H1 (cell line): ENCODE results near the gene MECR. TPM values are rescaled to one million over a fixed set of nuclear protein-coding genes. Genes with fewer than 3 reads are reported as not detected.
A peak's percentile ranks its signal among the peaks of the same experiment; 100 is the strongest.

Experiments used
- CTCF ChIA-PET: fragments of 300-600 bp; sonication (Branson Sonifier 250); formaldehyde crosslinking; loops from one replicate; lab custom pipeline; 2021; ENCODE audit not compliant: partially characterized antibody; lab: Charles Lee
- POLR2A ChIA-PET: fragments of 300-600 bp; sonication (Branson Sonifier 250); formaldehyde crosslinking; loops from one replicate; lab custom pipeline; 2021; ENCODE audit warnings: inconsistent platforms; ENCODE audit not compliant: partially characterized antibody; lab: Charles Lee
- DNase-seq, 2 experiments: peaks; one replicate each; pipeline versions ENCODE4 v3.0.0 to v3.0.0-alpha.2; 2010 to 2022; ENCODE audit warnings: low spot score in 2 of 2, low read depth in 1 of 2, mixed read lengths in 1 of 2
- FAIRE-seq: peaks from 2 replicates; lab custom pipeline; 2011; peaks lifted over from hg19 to GRCh38; lab: Jason Lieb, UNC
- H2AFZ ChIP-seq: 2 replicates; pipeline ENCODE4 v1.8.1; 2012; ENCODE audit warnings: low read length, inconsistent platforms
- H2AK5ac ChIP-seq: 2 replicates; pipeline ENCODE4 v1.6.1; 2013; ENCODE audit warnings: low read depth, low read length
- H2BK120ac ChIP-seq: replicated peaks from 2 replicates; pipeline ENCODE3; 2013; ENCODE audit warnings: low read depth, low read length, inconsistent platforms
- H2BK12ac ChIP-seq: 2 replicates; pipeline ENCODE4 v1.6.1; 2013; ENCODE audit warnings: low read depth, low read length
- H2BK15ac ChIP-seq: 2 replicates; pipeline ENCODE4 v1.6.1; 2013; ENCODE audit warnings: low read length
- H2BK20ac ChIP-seq: 2 replicates; pipeline ENCODE4 v1.6.1; 2013; ENCODE audit warnings: low read length
- H2BK5ac ChIP-seq: 2 replicates; pipeline ENCODE4 v1.6.1; 2013; ENCODE audit warnings: low read depth, low read length
- H3K14ac ChIP-seq: 2 replicates; pipeline ENCODE4 v1.6.1; 2013; ENCODE audit warnings: inconsistent platforms; ENCODE audit not compliant: insufficient read length
- H3K18ac ChIP-seq: 2 replicates; pipeline ENCODE4 v1.6.1; 2013; ENCODE audit warnings: low read length; ENCODE audit errors: extremely low read depth
- H3K23ac ChIP-seq: 2 replicates; pipeline ENCODE4 v1.6.1; 2013; ENCODE audit warnings: inconsistent platforms; ENCODE audit not compliant: insufficient read length
- H3K23me2 ChIP-seq: 2 replicates; pipeline ENCODE4 v1.6.1; 2013; ENCODE audit warnings: low read depth, low read length
- H3K27ac ChIP-seq: 2 replicates; pipeline ENCODE4 v1.6.1; 2011; ENCODE audit warnings: low read depth, low read length, inconsistent platforms
- H3K27me3 ChIP-seq, 4 experiments: replicated peaks in 1 of 4; 1 replicate in 1 of 4; 2 replicates in 3 of 4; pipeline versions ENCODE4 v1.6.1 to v1.8.1; 2011 to 2013; ENCODE audit warnings: low read length in 3 of 4, mild to moderate bottlenecking in 3 of 4, inconsistent platforms in 2 of 4, mixed read lengths in 2 of 4, moderate library complexity in 1 of 4; ENCODE audit not compliant: control insufficient read depth in 3 of 4, insufficient read depth in 3 of 4; ENCODE audit errors: extremely low read depth in 1 of 4
- H3K36me3 ChIP-seq, 4 experiments: 2 replicates each; pipeline versions ENCODE4 v1.6.1 to v1.8.1; 2011 to 2013; ENCODE audit warnings: mild to moderate bottlenecking in 4 of 4, low read length in 3 of 4, moderate library complexity in 2 of 4, control low read depth in 1 of 4, inconsistent platforms in 1 of 4; ENCODE audit not compliant: insufficient read depth in 4 of 4, control insufficient read depth in 2 of 4
- H3K4ac ChIP-seq: replicated peaks from 2 replicates; pipeline ENCODE3; 2013; ENCODE audit warnings: low read length, low read depth, mixed read lengths, inconsistent platforms; ENCODE audit not compliant: insufficient read length
- H3K4me1 ChIP-seq, 4 experiments: replicated peaks in 1 of 4; 1 replicate in 1 of 4; 2 replicates in 3 of 4; pipeline versions ENCODE4 v1.6.1 to v1.8.1; 2011 to 2013; ENCODE audit warnings: low read length in 3 of 4, inconsistent platforms in 2 of 4, mixed read lengths in 1 of 4; ENCODE audit not compliant: insufficient read depth in 4 of 4, control insufficient read depth in 3 of 4
- H3K4me2 ChIP-seq, 2 experiments: 2 replicates each; pipeline versions ENCODE4 v1.6.1 to v1.8.1; 2011 to 2013; ENCODE audit warnings: low read depth in 2 of 2, low read length in 2 of 2, control low read depth in 1 of 2, inconsistent platforms in 1 of 2, mild to moderate bottlenecking in 1 of 2; ENCODE audit not compliant: insufficient read depth in 1 of 2
- H3K4me3 ChIP-seq, 4 experiments: fragments of 200-600, 300-600 bp in 1 of 4; sonication (generic), shearing (Covaris generic), sonication (Bioruptor Twin) in 1 of 4; 2 replicates each; pipeline versions ENCODE4 v1.5.1 to v1.8.1; 2011 to 2016; ENCODE audit warnings: low read length in 4 of 4, low read depth in 3 of 4, control low read depth in 2 of 4, inconsistent platforms in 2 of 4, mild to moderate bottlenecking in 2 of 4, mixed read lengths in 1 of 4, moderate library complexity in 1 of 4; ENCODE audit not compliant: insufficient read depth in 2 of 4; ENCODE audit errors: extremely low read depth in 1 of 4
- H3K56ac ChIP-seq: replicated peaks from 2 replicates; pipeline ENCODE3; 2013; ENCODE audit warnings: low read depth, mild to moderate bottlenecking, mixed read lengths, low read length, inconsistent platforms; ENCODE audit not compliant: insufficient read length
- H3K79me1 ChIP-seq: 2 replicates; pipeline ENCODE4 v1.6.1; 2013; ENCODE audit warnings: low read depth, low read length, control low read depth
- H3K79me2 ChIP-seq, 2 experiments: 2 replicates each; pipeline versions ENCODE4 v1.6.1 to v1.8.1; 2012 to 2013; ENCODE audit warnings: low read length in 2 of 2, mild to moderate bottlenecking in 2 of 2, inconsistent platforms in 1 of 2; ENCODE audit not compliant: insufficient read depth in 2 of 2, control insufficient read depth in 1 of 2
- H3K9ac ChIP-seq, 4 experiments: replicated peaks in 1 of 4; 1 replicate in 1 of 4; 2 replicates in 3 of 4; pipeline versions ENCODE4 v1.6.1 to v1.8.1; 2011 to 2013; ENCODE audit warnings: low read depth in 3 of 4, low read length in 3 of 4, control low read depth in 2 of 4, mild to moderate bottlenecking in 2 of 4, moderate library complexity in 2 of 4, inconsistent platforms in 1 of 4; ENCODE audit errors: extremely low read depth in 1 of 4
- H3K9me3 ChIP-seq, 2 experiments: 2 replicates each; pipeline versions ENCODE4 v1.6.1 to v1.8.1; 2012 to 2013; ENCODE audit warnings: mild to moderate bottlenecking in 2 of 2, moderate library complexity in 2 of 2, control low read depth in 1 of 2, inconsistent platforms in 1 of 2, low read depth in 1 of 2, low read length in 1 of 2, mixed read lengths in 1 of 2; ENCODE audit not compliant: insufficient read depth in 2 of 2
- H4K20me1 ChIP-seq, 2 experiments: replicated peaks in 1 of 2; 2 replicates each; pipeline versions ENCODE3 to v1.8.1; 2011 to 2013; ENCODE audit warnings: inconsistent platforms in 2 of 2, low read length in 2 of 2, mild to moderate bottlenecking in 1 of 2; ENCODE audit not compliant: insufficient read depth in 2 of 2, control insufficient read depth in 1 of 2
- H4K5ac ChIP-seq: 2 replicates; pipeline ENCODE4 v1.6.1; 2013; ENCODE audit warnings: low read length, low read depth, mixed read lengths, inconsistent platforms; ENCODE audit not compliant: insufficient read length
- H4K8ac ChIP-seq: 2 replicates; pipeline ENCODE4 v1.8.0; 2013; ENCODE audit warnings: mild to moderate bottlenecking, moderate library complexity, low read length, inconsistent platforms; ENCODE audit not compliant: insufficient read depth; ENCODE audit errors: extremely low read depth
- H4K91ac ChIP-seq: replicated peaks from 2 replicates; pipeline ENCODE3; 2013; ENCODE audit warnings: low read length, mixed read lengths, inconsistent platforms; ENCODE audit not compliant: insufficient read length
- CBX5 ChIP-seq: fragments of 300-800, 300-1000 bp; sonication (generic); IDR thresholded peaks from 2 replicates; pipeline ENCODE4 v1.7.1; 2016; ENCODE audit warnings: antibody characterized with exemption, low read length, low read depth
- CHD2 ChIP-seq: IDR thresholded peaks from 2 replicates; pipeline ENCODE4 v1.6.1; 2012; ENCODE audit warnings: low read length, improper control_type of control experiment
- CTCF ChIP-seq, 3 experiments: IDR thresholded peaks; 1 replicate in 2 of 3; 2 replicates in 1 of 3; pipeline versions ENCODE4 v1.5.1 to v1.6.1; 2011; ENCODE audit warnings: low read length in 3 of 3, mild to moderate bottlenecking in 3 of 3, inconsistent platforms in 2 of 3, low read depth in 1 of 3, moderate library complexity in 1 of 3; ENCODE audit not compliant: insufficient read depth in 1 of 3; ENCODE audit errors: control extremely low read depth in 1 of 3
- HDAC6 ChIP-seq: IDR thresholded peaks from one replicate; pipeline ENCODE4 v1.7.1; 2012; ENCODE audit warnings: low read depth, mild to moderate bottlenecking, inconsistent platforms, low read length, moderate library complexity
- KDM4A ChIP-seq: IDR thresholded peaks from one replicate; pipeline ENCODE4 v1.7.1; 2012; ENCODE audit warnings: low read depth, mild to moderate bottlenecking, moderate library complexity, low read length, inconsistent platforms; ENCODE audit not compliant: severe bottlenecking
- MAFK ChIP-seq: IDR thresholded peaks from 2 replicates; pipeline ENCODE4 v1.6.1; 2012; ENCODE audit warnings: low read depth, mild to moderate bottlenecking, improper control_type of control experiment, low read length
- TCF12 ChIP-seq: IDR thresholded peaks from 2 replicates; pipeline ENCODE4 v1.6.1; 2011; ENCODE audit warnings: low read depth, mild to moderate bottlenecking, low read length
- ZNF274 ChIP-seq: IDR thresholded peaks from 2 replicates; pipeline ENCODE4 v1.7.0; 2012; ENCODE audit warnings: low read length, borderline replicate concordance; ENCODE audit errors: extremely low read depth
- WGBS, 2 experiments: shearing (Covaris generic) in 1 of 2; methylation state at CpG; one replicate each; pipeline versions ENCODE4 v1.1.6 to v1.1.7; 2013 to 2015; ENCODE audit warnings: low lambda C conversion rate in 2 of 2, mixed read lengths in 2 of 2, inconsistent platforms in 1 of 2, low coverage in 1 of 2, missing lambda C conversion rate in 1 of 2; ENCODE audit not compliant: insufficient replicate concordance in 2 of 2, insufficient coverage in 1 of 2, insufficient read length in 1 of 2; ENCODE audit errors: extremely low coverage in 1 of 2, missing lambda C conversion rate in 1 of 2; 5-methylcytosine and 5-hydroxymethylcytosine counted together
- polyA plus RNA-seq, 7 experiments: library from polyadenylated mRNA; depleted of rRNA in 3 of 7; stranded (reverse) in 5 of 7; unstranded in 2 of 7; fragments of >200 nt in 5 of 7; fragments of 200-250 nt in 2 of 7; gene quantifications; 1 replicate in 5 of 7; 2 replicates in 1 of 7; 4 replicates in 1 of 7; pipeline versions ENCODE4 v1.2.1 to v1.2.3, GENCODE V29; 2011 to 2013; ENCODE audit warnings: missing spikeins in 2 of 7, mixed read lengths in 2 of 7
- total RNA-seq: library from RNA; stranded (reverse); fragmentation: NEBNext Ultra II Directional; extraction: Animal tissue kit (Norgen Biotek cat#: 25700); gene quantifications from 2 replicates; pipeline ENCODE4 v1.2.1, GENCODE V29; 2021

MECR gene
- total and polyA plus RNA-seq, 2 of the 8 experiments (the other 6 are each of a cell fraction or from before 2014, with no cell fraction given), result 24.2 to 24.4 TPM

GRCh38 chr1:29181413-29182225, 49.1 kb downstream of the MECR start, which contains the start of gene SRSF4:
SRSF4 (minus strand) TSS chr1:29181900; CDS start chr1:29181752, 148 bp downstream.
- peak; percentile 66 for FAIRE-seq
- Histone ChIP-seq H3K27me3 (no peaks in the 10 kb centered on the region), H2BK120ac (peak within 1 kb of the TSS; percentile 65), H2BK20ac (no peak within 1 kb of the TSS), H3K56ac (peak within 1 kb of the TSS; percentile 98), H3K9ac (peak within 1 kb of the TSS; percentile 89 to 98 (median 98)), H4K8ac (peak within 1 kb of the TSS; percentile 100), H3K36me3 (peaks cover 0 to 5% (median 4%) of the 10 kb centered on the region in 4 experiments; a peak in 4 of 8 replicates), H3K4me2 (peak within 1 kb of the TSS; percentile 85 to 97), H2AK5ac (no peak within 1 kb of the TSS), H2AFZ (peak within 1 kb of the TSS; percentile 44; the same call in 1 of the 2 replicates), H3K18ac (peak within 1 kb of the TSS; percentile 95), H2BK5ac (peak within 1 kb of the TSS; percentile 97), H3K79me2 (peaks cover 32 to 46% of the 10 kb centered on the region in 2 experiments), H3K4me1 (peaks cover 2 to 13% (median 6%) of the 10 kb centered on the region in 4 experiments; a peak in 5 of 7 replicates), H2BK12ac (peak within 1 kb of the TSS; percentile 62), H4K20me1 (peaks cover 11 to 17% of the 10 kb centered on the region in 2 experiments), H2BK15ac (no peak within 1 kb of the TSS), H4K5ac (peak within 1 kb of the TSS; percentile 98), H3K4ac (peak within 1 kb of the TSS; percentile 69), H3K9me3 (no peaks in the 10 kb centered on the region), H3K27ac (peak within 1 kb of the TSS; percentile 97), H3K4me3 (peak within 1 kb of the TSS; percentile 79 to 95 (median 89)), H3K23ac (no peak within 1 kb of the TSS), H4K91ac (peak within 1 kb of the TSS; percentile 84), H3K23me2 (peaks cover 7% of the 10 kb centered on the region; the same call in 1 of the 2 replicates), H3K14ac (peak within 1 kb of the TSS; percentile 38), H3K79me1 (no peaks in the 10 kb centered on the region; the same call in 1 of the 2 replicates)
- peak; percentile 99 for DNase-seq
- WGBS, 2 experiments, result 2% methylated on average over 92 of the region's 100 CpGs; no CpG with 5 or more reads in 1 of the 2 experiments
- ChIA-PET POLR2A (interaction anchor here (0.6 to 7.2 kb wide), 33 partner anchors 9 to 399 kb away, joined by 3 to 105 read pairs (median 3); partner anchors contain the start of genes EPB41, MECR and TMEM200B), CTCF (interaction anchor here (0.5 to 3.2 kb wide), 22 partner anchors 9 to 548 kb away, joined by 3 to 29 read pairs (median 4); no protein-coding TSS in a partner anchor)
- peak; percentile 87 for TF ChIP-seq CHD2
- TF ChIP-seq MAFK, result no peak
- TF ChIP-seq CTCF (IDR thresholded peaks at IDR 0.05; ENCODE audit: control extremely low read depth in 1 of 3, insufficient read depth in 1 of 3, low read depth in 1 of 3, low read length in 3 of 3), result peak; percentile 61 to 85 (median 79)
- peak; percentile 55 for TF ChIP-seq KDM4A
- TF ChIP-seq ZNF274, result no peak
- TF ChIP-seq HDAC6, result no peak
- no peak for TF ChIP-seq CBX5
- TF ChIP-seq TCF12, result peak; percentile 76; the same call in 1 of the 2 replicates
